ENCODE measurements around the gene OR4D2.

Gene OR4D2

DNA sequence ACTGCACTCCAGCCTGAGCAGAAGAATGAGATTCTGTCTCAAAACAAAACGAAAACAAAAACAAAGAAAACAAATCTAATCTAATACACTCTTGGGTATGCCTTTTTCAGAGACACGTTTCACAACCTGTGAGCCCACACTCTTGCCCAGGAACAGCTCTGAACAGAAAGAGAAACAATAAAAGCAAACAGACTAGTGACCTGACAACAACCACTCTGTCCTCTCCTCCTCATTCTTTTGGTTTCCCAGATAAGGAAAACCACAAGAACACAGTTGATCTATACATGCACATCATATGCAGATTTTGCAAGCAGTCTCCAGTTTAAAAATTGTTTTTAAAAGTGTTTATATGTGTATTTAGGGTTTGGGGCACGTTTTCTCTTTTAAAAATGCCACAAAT, 51.0 kb downstream of the OR4D2 start:
- DNase-seq = peak; percentile 20

DNA sequence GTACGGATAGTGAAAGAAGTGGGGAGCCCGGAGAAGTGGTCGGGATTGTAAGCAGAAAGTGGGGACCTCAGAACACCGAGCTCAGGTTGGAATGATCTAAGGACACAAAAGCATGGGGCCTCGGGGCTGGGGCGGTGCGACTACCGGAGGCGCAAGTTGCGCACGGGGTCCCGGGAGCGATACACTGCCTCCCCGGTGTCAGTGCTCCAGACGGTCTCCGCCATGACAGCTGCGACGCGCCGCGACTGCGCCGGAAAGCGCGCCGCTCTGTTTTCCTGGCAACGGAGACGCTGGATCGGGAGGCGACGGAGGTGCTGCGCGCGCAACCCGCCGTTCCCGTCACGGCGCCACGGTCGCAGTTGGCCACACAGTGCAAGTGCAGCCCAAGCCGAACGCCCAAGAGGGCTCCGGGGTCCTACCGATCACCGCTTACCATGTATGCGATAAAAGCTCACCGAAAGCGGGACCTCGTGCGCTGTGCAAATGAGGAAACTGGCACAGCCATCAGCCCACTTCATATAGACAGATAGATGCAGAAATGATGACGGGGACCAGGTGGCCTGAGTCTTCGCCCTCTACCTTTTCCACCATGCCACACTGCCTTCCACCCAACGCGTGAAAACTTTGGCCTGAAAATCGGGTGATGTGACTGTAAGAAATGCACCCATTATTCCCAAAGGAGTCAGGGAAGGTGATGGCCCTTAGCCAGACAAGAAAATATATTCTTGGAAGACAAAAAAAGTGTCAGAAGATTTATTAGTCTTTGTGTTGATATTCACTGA, 52.4 kb downstream of the OR4D2 start, which contains the start of gene MKS1:
TSS of gene MKS1 (minus strand) at position 249 of the 782 bp plus-strand sequence. CDS start at position 224, 25 bp downstream.
- DNase-seq = peak; percentile 94

DNA sequence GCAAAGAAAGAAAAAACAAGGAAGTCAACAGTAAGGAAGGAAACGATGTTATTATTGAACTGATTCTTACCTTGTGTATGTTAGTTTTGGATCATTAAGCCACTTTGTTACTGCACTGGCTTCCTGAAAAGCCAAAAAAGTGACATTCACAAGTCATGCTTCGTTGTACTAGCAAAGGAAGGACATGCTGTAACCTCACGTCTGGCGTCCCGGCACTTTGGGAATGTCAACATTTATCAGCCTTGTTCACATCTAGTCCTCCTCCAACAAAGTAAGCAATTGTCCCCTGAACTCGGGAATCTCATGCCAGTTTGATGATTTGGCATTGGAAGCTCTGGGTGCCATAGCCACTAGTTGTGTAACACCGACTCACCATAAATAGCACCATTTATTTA, 53.0 kb downstream of the OR4D2 start:
- DNase-seq = peak; percentile 36

All from MV-4-11 (cell line).